ACC112 (cell line): Measurements from ENCODE around the gene RHOT1.
A peak's percentile ranks its signal among the peaks of the same experiment; 100 is the strongest.

Experiments used
- H2AFZ ChIP-seq: fragments of 200-600 bp; sonication (generic); one replicate; pipeline ENCODE4 v1.6.0; 2017; ENCODE audit warnings: antibody characterized with exemption, low read length; ENCODE audit not compliant: unreplicated experiment
- H3K27ac ChIP-seq: fragments of 200-600 bp; sonication (generic); 2 replicates; pipeline ENCODE4 v1.5.1; 2014; ENCODE audit warnings: low read depth, mild to moderate bottlenecking, antibody characterized with exemption, low read length, moderate library complexity
- H3K27me3 ChIP-seq: fragments of 200-600 bp; sonication (generic); 2 replicates; pipeline ENCODE4 v1.6.1; 2014; ENCODE audit warnings: mild to moderate bottlenecking, antibody characterized with exemption, low read length, moderate library complexity, mixed read lengths; ENCODE audit not compliant: insufficient read depth
- H3K36me3 ChIP-seq: fragments of 200-600 bp; sonication (generic); 2 replicates; pipeline ENCODE4 v1.6.1; 2016; ENCODE audit warnings: mild to moderate bottlenecking, antibody characterized with exemption, low read length, moderate library complexity, mixed read lengths; ENCODE audit not compliant: insufficient read depth
- H3K4me1 ChIP-seq: fragments of 200-600 bp; sonication (generic); one replicate; pipeline ENCODE4 v1.6.1; 2016; ENCODE audit warnings: low read length, mixed read lengths; ENCODE audit not compliant: insufficient read depth, unreplicated experiment, control insufficient read depth
- H3K4me3 ChIP-seq: fragments of 200-600 bp; sonication (generic); 2 replicates; pipeline ENCODE4 v1.5.1; 2014; ENCODE audit warnings: mild to moderate bottlenecking, low read depth, low read length
- H3K79me2 ChIP-seq: fragments of 200-600 bp; sonication (generic); one replicate; pipeline ENCODE4 v1.6.0; 2016; ENCODE audit warnings: low read length; ENCODE audit not compliant: control insufficient read depth, unreplicated experiment, insufficient read depth

The RHOT1 gene

GRCh38 chr17:32266389-32267301 is 124.3 kb downstream of the RHOT1 start:
- peaks cover 83% of the 10 kb centered on the region for H3K27me3 ChIP-seq
- peak overlapping the region; percentile 72 for H3K4me3 ChIP-seq
- no peak overlapping the region for H3K27ac ChIP-seq

GRCh38 chr17:32267690-32268205 is 125.4 kb downstream of the RHOT1 start:
- no peak overlapping the region for H3K4me3 ChIP-seq
- H3K36me3 ChIP-seq, result no peaks in the 10 kb centered on the region
- no peaks in the 10 kb centered on the region for H3K79me2 ChIP-seq
- peaks cover 72% of the 10 kb centered on the region for H3K27me3 ChIP-seq
- no peak overlapping the region for H2AFZ ChIP-seq
- no peak overlapping the region for H3K27ac ChIP-seq
- peaks cover 9% of the 10 kb centered on the region for H3K4me1 ChIP-seq

More at GRCh38 chr17:32266389-32267301, 124.3 kb downstream of the RHOT1 start:
- Histone ChIP-seq H3K79me2 (no peaks in the 10 kb centered on the region), H3K4me1 (peaks cover 9% of the 10 kb centered on the region), H2AFZ (no peak overlapping the region), H3K36me3 (no peaks in the 10 kb centered on the region)

- H3K27ac ChIP-seq, result no peak overlapping the region
- no peaks in the 10 kb centered on the region for H3K36me3 ChIP-seq
- H3K79me2 ChIP-seq, result no peaks in the 10 kb centered on the region
- H2AFZ ChIP-seq, result no peak overlapping the region
- H3K4me1 ChIP-seq, result peaks cover 9% of the 10 kb centered on the region
- peaks cover 63% of the 10 kb centered on the region for H3K27me3 ChIP-seq
- H3K4me3 ChIP-seq, result no peak overlapping the region
These were observed 126.5 kb downstream of the RHOT1 start for GRCh38 chr17:32268734-32269288.

GRCh38 chr17:32269377-32269776 is 127.1 kb downstream of the RHOT1 start:
- Histone ChIP-seq H3K27me3 (peaks cover 57% of the 10 kb centered on the region), H3K79me2 (no peaks in the 10 kb centered on the region), H2AFZ (no peak overlapping the region), H3K4me3 (no peak overlapping the region), H3K4me1 (peaks cover 9% of the 10 kb centered on the region), H3K36me3 (no peaks in the 10 kb centered on the region), H3K27ac (no peak overlapping the region)

- Histone ChIP-seq H3K4me1 (peaks cover 20% of the 10 kb centered on the region), H3K27ac (no peak overlapping the region), H3K4me3 (no peak overlapping the region), H2AFZ (no peak overlapping the region), H3K27me3 (peaks cover 38% of the 10 kb centered on the region), H3K36me3 (no peaks in the 10 kb centered on the region), H3K79me2 (no peaks in the 10 kb centered on the region)
These were observed 129.5 kb downstream of the RHOT1 start for GRCh38 chr17:32271844-32272243.

GRCh38 chr17:32274101-32274500 is 131.8 kb downstream of the RHOT1 start:
- Histone ChIP-seq H3K4me3 (no peak overlapping the region), H3K4me1 (peaks cover 19% of the 10 kb centered on the region), H2AFZ (no peak overlapping the region), H3K79me2 (no peaks in the 10 kb centered on the region), H3K27ac (no peak overlapping the region), H3K36me3 (no peaks in the 10 kb centered on the region), H3K27me3 (peaks cover 16% of the 10 kb centered on the region)

GRCh38 chr17:32274643-32275042 is 132.3 kb downstream of the RHOT1 start:
- no peaks in the 10 kb centered on the region for H3K79me2 ChIP-seq
- H2AFZ ChIP-seq, result no peak overlapping the region
- no peaks in the 10 kb centered on the region for H3K36me3 ChIP-seq
- peaks cover 19% of the 10 kb centered on the region for H3K4me1 ChIP-seq
- H3K4me3 ChIP-seq, result no peak overlapping the region
- peaks cover 10% of the 10 kb centered on the region for H3K27me3 ChIP-seq
- H3K27ac ChIP-seq, result no peak overlapping the region
